ENCODE measurements around the gene USP15.
A peak's percentile ranks its signal among the peaks of the same experiment; 100 is the strongest.
"Not testable (repeated sequence)": the region's sequence is repeated elsewhere in the genome, so short reads cannot be mapped to it uniquely, and the experiment has no call there.

USP15 gene

DNA sequence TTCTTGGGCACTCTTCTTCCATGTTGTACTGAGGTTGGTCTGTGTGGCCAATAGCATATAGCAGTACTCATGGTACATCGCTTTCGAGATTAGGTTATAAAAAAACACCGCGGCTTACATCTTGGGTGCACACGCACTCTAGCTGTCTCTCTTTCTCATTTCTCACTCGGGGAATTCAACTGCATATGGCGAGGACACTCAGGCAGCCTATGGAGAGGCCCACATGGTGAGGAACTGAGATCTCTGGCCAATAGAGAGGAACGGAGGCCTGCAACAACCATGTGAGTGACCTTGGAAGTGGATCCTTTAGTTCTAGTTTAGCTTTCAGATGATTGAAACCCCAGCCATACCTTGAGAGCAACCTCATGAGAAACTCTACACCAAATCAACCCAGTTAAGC lies 45.6 kb downstream of the USP15 start:
- no peak for FAIRE-seq
- DNase-seq (ENCODE audit: insufficient read length, low spot score) = no peak
- TF ChIP-seq POLR2A (IDR thresholded peaks at IDR 0.05; ENCODE audit: low read depth, low read length) = no peak

DNA sequence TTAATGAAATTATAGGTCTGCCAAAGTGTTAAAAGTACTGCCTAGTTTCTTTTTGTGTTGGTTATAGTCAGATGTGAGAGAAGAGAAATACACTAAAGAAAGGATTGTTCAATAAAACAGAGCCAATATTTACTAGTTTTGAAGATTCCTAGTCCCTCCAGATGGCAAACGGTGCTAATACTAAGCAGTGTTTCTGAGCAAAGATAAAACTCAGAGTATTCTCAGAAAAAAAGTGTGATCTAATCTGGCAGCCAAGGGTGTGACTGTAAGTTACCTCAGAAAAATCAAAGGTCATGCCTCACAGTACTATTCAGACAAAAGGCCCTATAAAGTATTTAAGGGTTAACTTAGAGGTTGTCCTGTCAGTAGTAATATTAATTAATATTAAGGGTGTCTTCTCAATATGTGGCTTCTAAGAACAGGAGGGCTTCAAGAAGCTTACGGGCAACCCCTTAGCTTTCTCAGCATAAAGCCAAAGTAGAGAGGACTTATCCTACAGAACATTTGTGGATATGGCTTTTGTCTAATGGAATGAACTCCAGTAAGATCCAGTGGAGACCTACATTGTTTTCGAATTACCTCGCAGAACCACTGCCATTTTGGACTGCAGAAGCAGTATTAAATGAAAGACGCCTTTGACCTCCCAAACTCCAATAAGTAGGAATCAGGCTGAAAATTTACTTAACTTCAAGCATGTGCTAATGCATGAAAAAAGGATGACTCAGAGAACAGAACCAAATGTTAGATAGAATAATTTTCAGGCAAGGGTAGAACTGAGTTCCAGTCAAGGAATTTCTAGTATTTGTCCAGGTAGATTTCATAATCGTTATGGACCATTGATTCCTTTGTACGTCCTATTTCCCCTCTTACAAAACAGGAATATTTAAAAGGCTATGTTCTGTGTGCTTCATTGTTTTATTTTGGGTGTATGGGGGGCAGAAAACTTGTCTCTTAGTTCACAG lies 46.6 kb downstream of the USP15 start:
- FAIRE-seq (no peak), DNase-seq (ENCODE audit: insufficient read length, low spot score) (no peak)
- no peak for TF ChIP-seq POLR2A (IDR thresholded peaks at IDR 0.05; ENCODE audit: low read depth, low read length)

DNA sequence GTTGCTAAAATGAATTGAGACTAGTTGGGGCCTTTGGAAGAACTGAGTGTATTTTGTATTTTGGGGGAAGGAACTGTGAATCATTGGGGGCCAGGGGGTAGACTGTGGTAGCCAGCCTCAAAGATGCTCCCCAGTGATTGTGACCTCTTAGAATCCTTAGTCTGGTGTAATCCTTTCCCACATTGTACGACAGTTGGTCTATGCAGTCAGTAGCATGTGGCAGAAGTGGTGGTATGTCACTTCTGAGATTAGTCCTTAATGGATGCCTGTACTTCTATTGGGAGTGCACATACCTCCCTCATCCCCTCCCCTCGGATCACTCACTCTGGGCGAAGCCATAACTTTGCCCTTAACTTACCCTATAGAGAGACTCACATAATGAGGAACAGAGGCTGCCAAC lies 48.0 kb downstream of the USP15 start:
- FAIRE-seq (no peak), DNase-seq (ENCODE audit: insufficient read length, low spot score) (no peak)
- TF ChIP-seq POLR2A (IDR thresholded peaks at IDR 0.05; ENCODE audit: low read depth, low read length) = no peak

DNA sequence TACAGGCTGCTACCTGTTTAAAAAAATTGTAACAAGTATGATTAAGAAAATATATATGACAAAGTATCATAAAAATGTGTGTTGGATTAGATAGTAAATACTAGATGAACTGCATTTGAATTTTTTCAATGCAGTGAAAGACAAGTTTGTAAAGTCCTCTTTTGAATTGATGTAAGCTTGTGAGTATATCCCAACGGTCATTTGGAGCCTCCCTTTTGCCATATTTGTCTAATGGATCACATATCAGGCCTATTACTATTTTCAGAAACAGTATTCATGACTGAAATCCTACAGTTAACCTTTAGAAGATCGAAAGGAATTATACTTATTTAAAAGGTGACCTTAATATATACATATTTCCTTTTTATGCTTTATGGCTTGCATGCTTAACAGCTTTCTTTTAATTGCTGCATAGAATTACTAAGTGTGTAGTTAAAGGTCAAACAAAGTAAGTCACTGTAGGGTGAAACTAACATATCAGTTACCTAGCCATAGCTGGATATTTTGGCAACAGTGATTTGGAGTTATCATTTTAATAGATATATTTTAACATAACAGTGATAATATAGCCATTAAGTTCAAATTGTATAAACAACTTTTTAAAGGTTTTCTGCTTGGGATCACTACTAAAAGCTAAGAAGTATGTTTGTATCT lies 53.6 kb downstream of the USP15 start:
- FAIRE-seq (no peak), DNase-seq (ENCODE audit: insufficient read length, low spot score) (no peak)
- TF ChIP-seq POLR2A (IDR thresholded peaks at IDR 0.05; ENCODE audit: low read depth, low read length) = no peak

DNA sequence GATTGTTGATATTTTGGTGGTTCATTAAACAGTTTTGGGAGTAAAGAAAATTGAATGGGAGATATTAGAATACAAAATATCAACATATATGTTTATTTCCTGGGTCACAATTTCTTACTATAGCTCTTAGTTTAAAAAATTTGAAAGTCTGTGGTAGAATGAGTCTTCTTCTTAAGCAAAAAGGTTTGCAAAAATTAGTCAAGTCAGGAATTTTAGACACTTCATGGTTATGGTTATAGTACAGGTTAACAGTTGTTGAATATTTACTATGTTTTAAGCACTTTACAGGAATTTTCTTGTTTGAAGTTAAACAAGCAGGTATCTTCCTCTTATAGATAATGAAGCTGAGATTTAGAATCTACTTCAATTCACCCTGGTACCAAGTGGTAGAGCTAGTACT lies 56.8 kb downstream of the USP15 start:
- FAIRE-seq = no peak
- TF ChIP-seq POLR2A (IDR thresholded peaks at IDR 0.05; ENCODE audit: low read depth, low read length) = no peak

DNA sequence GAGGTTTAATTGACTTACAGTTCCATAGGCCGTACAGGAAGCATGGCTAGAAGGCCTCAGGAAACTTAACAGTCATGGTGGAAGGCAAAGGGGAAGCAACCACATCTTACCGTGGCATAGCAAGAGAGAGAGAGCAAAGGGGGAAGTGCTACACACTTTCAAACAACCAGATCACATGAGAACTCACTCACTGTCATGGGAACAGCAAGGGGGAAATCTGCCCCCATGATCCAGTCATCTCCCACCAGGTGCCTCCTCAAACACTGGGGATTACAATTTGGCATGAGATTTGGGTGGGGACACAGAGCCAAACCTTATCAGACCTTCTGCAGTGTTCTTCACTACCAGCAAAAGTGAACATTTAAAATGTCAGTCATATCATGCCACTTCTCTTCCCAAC lies 58.9 kb downstream of the USP15 start:
- DNase-seq (ENCODE audit: insufficient read length, low spot score) = no peak
- no peak for TF ChIP-seq POLR2A (IDR thresholded peaks at IDR 0.05; ENCODE audit: low read depth, low read length)
- FAIRE-seq = no peak

More for the DNA sequence above, 56.8 kb downstream of the USP15 start:
- no peak for DNase-seq (ENCODE audit: insufficient read length, low spot score)

DNA sequence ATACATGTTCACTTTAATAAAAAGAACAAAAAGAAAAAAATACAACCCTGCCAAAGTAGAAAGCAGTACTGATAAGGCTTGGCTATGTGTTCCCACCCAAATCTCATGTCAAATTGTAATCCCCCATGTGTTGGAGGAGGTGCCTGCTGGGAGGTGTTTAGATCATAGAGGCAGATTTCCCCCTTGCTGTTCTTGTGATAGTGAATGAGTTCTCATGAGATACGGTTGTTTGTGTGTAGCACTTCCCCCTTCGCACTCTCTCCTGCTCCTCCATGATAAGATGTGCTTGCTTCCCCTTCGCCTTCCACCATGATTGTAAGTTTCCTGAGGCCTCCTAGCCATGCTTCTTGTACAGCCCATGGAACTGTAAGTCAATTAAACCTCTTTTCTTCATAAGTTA lies 59.9 kb downstream of the USP15 start:
- TF ChIP-seq POLR2A (IDR thresholded peaks at IDR 0.05; ENCODE audit: low read depth, low read length) = no peak
- DNase-seq (ENCODE audit: insufficient read length, low spot score) (no peak), FAIRE-seq (no peak)

DNA sequence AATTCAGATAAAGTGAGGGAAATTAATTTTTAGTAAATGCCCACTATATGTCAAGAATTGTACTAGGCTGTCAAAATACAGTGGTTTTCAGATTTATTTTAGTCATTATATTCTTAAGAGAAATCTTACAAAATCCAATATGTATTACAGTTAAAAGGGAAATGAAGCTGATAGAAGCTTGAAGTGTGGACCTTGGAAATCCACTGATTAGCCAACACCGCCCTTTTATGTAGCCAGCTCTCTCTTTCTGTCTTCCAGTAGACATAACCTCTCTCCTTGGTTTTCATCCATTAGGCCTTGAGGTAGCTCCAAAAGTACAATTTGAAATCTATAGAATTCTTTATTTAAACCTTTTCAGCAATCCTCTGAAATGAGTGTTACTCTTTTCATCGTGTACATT lies 63.2 kb downstream of the USP15 start:
- FAIRE-seq (no peak), DNase-seq (ENCODE audit: insufficient read length, low spot score) (no peak)
- TF ChIP-seq POLR2A (IDR thresholded peaks at IDR 0.05; ENCODE audit: low read depth, low read length) = no peak

DNA sequence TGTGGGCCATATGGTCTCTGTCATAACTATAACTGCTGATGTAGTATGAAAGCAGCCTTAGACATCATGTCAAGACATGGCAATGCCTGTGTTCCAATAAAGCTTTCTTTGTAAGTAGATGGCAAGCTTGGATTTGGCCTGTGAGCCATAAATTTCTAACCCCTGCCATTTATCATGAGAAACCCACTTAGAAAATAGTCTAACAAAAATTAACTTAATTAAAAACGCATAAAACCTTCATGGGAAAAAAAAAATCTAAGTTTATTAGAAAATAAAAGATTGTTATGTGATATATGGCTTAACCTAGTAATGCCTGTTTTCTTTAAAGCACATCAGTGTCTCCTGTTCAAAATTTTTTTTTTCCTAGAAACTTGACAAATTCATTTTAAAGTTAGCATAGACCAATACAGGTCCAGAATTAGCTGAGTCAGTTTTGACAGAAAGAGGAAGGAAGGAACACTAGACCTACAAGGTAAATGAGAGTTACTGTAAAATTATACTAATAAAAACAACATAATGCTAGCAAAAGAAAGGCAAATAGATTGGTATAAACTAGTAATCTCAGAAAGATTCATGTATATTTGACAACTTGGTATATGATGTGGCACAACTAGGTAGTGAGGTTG lies 68.2 kb downstream of the USP15 start:
- FAIRE-seq (no peak), DNase-seq (ENCODE audit: insufficient read length, low spot score) (no peak)
- TF ChIP-seq POLR2A (IDR thresholded peaks at IDR 0.05; ENCODE audit: low read depth, low read length) = no peak

DNA sequence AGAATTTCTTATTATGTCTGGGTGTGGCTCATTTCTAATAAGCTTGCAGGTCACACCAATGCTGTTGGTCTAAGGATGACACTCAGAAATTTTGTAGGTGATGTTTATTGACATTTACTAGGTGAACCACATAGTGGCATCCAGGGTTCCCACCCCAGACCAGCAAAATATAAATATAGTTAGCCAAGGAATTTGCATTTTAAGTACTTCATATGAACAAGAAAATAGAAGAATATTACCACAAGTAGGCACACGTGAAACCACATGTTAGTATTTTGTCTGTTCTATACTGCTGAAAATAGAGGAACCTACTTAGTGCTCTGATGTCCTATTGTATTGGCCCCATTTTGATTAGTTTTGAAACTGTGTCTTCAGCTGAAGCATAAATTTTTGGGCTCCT lies 71.1 kb downstream of the USP15 start:
- FAIRE-seq (no peak), DNase-seq (ENCODE audit: insufficient read length, low spot score) (no peak)
- no peak for TF ChIP-seq POLR2A (IDR thresholded peaks at IDR 0.05; ENCODE audit: low read depth, low read length)

DNA sequence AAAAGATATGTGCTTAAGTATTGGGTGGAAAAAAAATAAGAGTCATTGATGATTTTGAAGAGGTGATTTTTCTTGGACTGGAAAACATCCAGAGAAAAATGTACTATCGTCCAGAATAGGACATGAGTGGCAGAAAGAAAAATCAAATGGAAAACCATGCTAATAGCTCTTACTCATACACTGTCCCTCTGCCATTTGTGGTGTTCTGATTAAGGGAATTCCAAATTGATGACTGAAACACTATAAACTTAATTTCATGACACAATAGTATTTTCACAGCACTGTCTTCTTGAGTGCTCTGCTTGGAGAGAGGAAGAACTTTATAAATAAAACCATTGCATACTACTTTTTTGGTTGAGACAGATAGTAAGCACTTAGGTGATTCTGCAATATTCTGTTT lies 72.4 kb downstream of the USP15 start:
- no peak for TF ChIP-seq POLR2A (IDR thresholded peaks at IDR 0.05; ENCODE audit: low read depth, low read length)
- DNase-seq (ENCODE audit: insufficient read length, low spot score) = no peak
- FAIRE-seq = peak; percentile 11

DNA sequence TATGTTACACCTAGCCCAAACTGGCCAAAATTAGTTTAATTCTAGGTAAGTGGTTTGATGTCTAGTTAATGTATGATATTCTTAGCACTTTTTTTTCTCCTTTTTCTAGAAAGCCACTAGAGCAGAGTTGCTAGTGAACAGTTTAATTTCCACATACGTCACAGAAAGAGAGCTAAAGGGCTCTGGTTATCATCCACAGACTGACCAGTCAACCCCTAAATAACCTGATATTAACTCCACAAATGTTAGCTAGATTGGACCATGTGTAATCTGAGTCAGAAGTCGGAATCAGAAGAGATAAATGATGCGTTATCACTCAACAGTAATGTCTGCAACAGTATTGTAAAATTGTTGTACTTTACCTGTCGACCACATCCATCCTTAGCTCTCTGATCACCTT lies 74.9 kb downstream of the USP15 start:
- FAIRE-seq (no peak), DNase-seq (ENCODE audit: insufficient read length, low spot score) (no peak)
- TF ChIP-seq POLR2A (IDR thresholded peaks at IDR 0.05; ENCODE audit: low read depth, low read length) = no peak

DNA sequence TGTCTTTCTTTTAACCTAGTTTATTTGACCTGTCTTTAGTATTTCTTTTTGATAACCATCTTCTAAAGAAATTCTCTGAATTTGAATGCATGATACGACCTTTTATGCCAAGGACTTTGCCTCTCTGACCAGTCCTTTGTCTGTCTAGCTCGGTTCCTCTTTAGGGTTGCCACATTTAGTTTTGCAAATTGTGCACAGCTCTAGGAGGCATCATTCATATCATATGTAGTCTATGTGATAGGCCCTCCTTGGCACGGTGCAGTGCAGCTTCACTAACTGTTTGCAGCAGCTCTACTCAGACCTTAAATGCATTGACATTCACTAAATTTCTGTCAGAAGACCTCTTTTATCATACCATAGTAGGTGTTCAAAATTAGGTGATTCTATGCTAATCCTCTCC lies 75.6 kb downstream of the USP15 start:
- no peak for TF ChIP-seq POLR2A (IDR thresholded peaks at IDR 0.05; ENCODE audit: low read depth, low read length)
- no peak for FAIRE-seq
- no peak for DNase-seq (ENCODE audit: insufficient read length, low spot score)

DNA sequence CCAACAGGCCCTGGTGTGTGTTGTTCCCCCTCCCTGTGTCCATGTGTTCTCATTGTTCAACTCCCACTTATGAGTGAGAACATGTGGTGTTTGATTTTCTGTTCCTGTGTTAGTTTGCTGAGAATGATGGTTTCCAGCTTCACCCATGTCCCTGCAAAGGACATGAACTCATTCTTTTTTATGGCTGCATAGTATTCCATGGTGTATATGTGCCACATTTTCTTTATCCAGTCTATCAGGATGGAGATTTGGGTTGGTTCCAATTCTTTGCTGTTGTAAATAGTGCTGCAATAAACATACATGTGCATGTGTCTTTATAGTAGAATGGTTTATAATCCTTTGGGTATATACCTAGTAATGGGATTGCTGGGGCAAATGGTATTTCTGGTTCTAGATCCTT lies 77.4 kb downstream of the USP15 start:
- not testable (repeated sequence) for FAIRE-seq; DNase-seq (ENCODE audit: insufficient read length, low spot score)

DNA sequence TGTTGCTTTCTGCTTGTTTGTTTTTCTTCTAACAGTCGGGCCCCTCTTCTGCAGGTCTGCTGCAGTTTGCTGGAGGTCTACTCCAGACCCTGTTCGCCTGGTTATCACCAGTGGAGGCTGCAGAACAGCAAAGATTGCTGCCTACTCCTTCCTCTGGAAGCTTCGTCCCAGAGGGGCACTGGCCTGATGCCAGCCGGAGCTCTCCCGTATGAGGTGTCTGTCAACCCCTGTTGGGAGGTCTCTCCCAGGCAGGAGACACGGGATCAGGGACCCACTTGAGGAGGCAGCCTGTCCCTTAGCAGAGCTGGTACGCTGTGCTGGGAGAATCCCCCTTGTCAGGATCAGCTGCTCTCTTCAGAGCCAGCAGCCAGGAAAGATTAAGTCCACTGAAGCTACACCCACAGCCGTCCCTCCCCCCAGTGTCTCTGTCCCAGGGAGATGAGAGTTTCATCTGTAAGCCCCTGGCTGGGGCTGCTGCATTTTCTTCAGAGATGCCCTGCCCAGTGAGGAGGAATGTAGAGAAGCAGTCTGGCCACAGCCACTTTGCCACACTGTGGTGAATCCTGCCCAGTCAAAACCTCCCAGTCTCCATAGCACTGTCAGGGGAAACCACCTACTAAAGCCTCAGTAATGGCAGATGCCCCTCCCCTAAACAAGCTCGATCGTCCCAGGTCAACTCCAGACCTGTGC lies 82.6 kb downstream of the USP15 start:
- FAIRE-seq = not testable (repeated sequence)

DNA sequence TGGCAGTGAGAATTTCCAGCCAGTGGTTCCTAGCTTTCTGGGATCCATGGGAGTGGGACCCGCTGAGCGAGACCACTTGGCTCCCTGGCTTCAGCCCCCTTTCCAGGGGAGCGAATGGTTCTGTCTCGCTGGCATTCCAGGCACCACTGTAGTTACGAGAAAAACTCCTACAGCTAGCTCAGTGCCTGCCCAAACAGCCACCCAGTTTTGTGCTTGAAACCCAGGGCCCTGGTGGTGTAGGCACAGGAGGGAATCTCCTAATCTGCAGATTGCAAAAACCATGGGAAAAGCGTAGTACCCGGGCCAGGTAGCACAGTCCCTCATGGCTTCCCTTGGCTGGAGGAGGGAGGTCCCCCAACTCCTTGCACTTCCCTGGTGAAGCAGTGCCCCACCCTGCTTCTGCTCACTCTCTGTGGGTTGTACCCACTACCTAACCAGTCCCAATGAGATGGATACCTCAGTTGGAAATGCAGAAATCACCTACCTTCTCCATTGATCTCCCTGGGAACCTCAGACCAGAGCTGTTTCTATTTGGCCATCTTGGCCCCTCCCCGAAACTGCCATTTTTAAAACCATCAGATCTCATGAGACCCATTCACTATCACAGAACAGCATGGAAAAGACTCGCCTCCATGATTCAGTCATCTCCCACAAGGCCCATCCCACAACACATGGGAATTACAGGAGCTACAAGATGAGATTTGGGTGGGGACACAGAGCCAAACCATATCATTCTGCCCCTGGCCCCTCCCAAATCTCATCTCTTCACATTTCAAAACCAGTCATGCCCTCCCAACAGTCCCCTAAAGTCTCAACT lies 83.3 kb downstream of the USP15 start:
- not testable (repeated sequence) for FAIRE-seq

More for the DNA sequence above, 82.6 kb downstream of the USP15 start:
- not testable (repeated sequence) for DNase-seq (ENCODE audit: insufficient read length, low spot score)

DNA sequence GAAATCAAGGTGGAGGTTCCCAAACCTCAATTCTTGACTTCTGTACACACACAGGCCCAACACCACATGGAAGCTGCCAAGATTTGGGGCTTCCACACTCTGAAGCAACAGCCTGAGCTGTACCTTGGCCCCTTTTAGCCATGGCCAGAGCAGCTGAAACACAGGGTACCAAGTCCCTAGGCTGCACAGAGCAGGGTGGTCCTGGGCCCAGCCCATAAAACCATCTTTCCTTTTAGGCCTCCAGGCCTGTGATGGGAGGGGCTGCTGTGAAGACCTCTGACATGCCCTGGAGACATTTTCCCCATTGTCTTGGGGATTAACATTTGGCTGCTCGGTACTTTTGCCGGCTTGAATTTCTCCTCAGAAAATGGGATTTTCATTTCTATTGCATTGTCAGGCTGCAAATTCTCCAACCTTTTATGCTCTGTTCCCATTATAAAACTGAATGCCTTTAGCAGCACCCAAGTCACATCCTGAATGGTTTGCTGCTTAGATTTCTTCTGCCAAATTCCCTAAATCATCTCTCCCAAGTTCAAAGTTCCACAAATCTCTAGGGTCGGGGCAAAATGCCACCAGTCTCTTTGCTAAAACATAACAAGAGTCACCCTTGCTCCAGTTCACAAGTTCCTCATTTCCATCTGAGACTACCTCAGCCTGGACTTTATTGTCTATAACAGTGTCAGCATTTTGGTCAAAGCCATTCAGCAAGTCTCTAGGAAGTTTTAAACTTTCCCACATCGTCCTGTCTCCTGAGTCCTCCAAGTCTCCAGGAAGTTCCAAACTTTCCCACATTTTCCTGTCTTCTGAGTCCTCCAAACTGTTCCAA lies 84.7 kb downstream of the USP15 start:
- not testable (repeated sequence) for FAIRE-seq; DNase-seq (ENCODE audit: insufficient read length, low spot score)

More for the DNA sequence above, 83.3 kb downstream of the USP15 start:
- not testable (repeated sequence) for DNase-seq (ENCODE audit: insufficient read length, low spot score)

Measured in H54 (cell line).